ENCODE results near the gene GSDME.

GRCh38 chr7:24767878-24768569, 10.8 kb upstream of the GSDME start:
- TF ChIP-seq POLR2A (IDR thresholded peaks at IDR 0.05), result no peak
- TF ChIP-seq CTCF (IDR thresholded peaks at IDR 0.05), result peak in 2 of 6 experiments; percentile 23 to 28

All from Peyer's patch (tissue), 4 donors.